DOHH2 (cell line): Measurements from ENCODE around the gene ARL14EP.

Experiments
- EZH2phosphoT487 ChIP-seq: fragments of 200-600 bp; sonication (generic); IDR thresholded peaks from 2 replicates; pipeline ENCODE4 v1.6.1; 2017; ENCODE audit warnings: borderline replicate concordance, mild to moderate bottlenecking, antibody characterized with exemption, low read length, moderate library complexity, mixed read lengths
- TF ChIP-seq, protein P1 (sequence below): fragments of 200-600 bp; sonication (generic); IDR thresholded peaks from one replicate; pipeline ENCODE4 v1.5.1; 2014; ENCODE audit warnings: antibody characterized with exemption, mild to moderate bottlenecking, low read depth, low read length; ENCODE audit not compliant: poor library complexity, severe bottlenecking

DNA sequence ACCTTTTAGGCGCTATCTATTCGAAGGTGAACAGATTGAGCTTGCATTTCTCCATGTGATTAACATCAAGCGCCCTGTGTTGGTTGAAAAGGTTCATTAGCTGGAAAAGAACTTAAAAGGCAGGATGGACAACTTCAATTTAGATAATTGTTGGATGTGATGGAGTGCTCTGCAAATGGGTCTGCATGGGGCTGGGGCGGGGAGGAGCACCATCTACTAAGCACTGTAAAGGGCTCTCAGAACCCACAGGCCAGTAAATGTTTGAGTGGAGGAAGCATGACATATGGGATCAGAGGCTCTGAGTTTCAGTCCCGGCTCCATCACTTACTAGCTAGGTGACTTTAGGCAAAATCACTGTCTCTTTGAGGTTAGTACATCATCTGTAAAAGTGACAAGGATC lies 28.2 kb downstream of the ARL14EP start:
- TF ChIP-seq, protein P1, sequence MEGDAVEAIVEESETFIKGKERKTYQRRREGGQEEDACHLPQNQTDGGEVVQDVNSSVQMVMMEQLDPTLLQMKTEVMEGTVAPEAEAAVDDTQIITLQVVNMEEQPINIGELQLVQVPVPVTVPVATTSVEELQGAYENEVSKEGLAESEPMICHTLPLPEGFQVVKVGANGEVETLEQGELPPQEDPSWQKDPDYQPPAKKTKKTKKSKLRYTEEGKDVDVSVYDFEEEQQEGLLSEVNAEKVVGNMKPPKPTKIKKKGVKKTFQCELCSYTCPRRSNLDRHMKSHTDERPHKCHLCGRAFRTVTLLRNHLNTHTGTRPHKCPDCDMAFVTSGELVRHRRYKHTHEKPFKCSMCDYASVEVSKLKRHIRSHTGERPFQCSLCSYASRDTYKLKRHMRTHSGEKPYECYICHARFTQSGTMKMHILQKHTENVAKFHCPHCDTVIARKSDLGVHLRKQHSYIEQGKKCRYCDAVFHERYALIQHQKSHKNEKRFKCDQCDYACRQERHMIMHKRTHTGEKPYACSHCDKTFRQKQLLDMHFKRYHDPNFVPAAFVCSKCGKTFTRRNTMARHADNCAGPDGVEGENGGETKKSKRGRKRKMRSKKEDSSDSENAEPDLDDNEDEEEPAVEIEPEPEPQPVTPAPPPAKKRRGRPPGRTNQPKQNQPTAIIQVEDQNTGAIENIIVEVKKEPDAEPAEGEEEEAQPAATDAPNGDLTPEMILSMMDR, result no peak
- no peak for TF ChIP-seq EZH2phosphoT487
